Nephron (organoid): ENCODE data around the gene GPR153.

Source experiments
- H3K27ac Mint-ChIP-seq, 3 experiments: 2 replicates each; pipeline ENCODE4 v1.8.0; 2020; ENCODE audit warnings: mixed read lengths in 3 of 3, mild to moderate bottlenecking in 2 of 3, moderate library complexity in 1 of 3
- H3K27me3 Mint-ChIP-seq: 2 replicates; pipeline ENCODE4 v1.8.0; 2021; ENCODE audit warnings: low read depth, mild to moderate bottlenecking, moderate library complexity, mixed read lengths
- H3K36me3 Mint-ChIP-seq: 2 replicates; pipeline ENCODE4 v1.8.0; 2020; ENCODE audit warnings: low read depth, mixed read lengths
- H3K4me1 Mint-ChIP-seq: 2 replicates; pipeline ENCODE4 v1.8.0; 2020; ENCODE audit warnings: mixed read lengths
- H3K4me3 Mint-ChIP-seq, 3 experiments: 2 replicates each; pipeline ENCODE4 v1.8.0; 2020; ENCODE audit warnings: mild to moderate bottlenecking in 3 of 3, mixed read lengths in 3 of 3, moderate library complexity in 2 of 3
- H3K9me3 Mint-ChIP-seq: 2 replicates; pipeline ENCODE4 v1.8.0; 2020; ENCODE audit warnings: mixed read lengths
- CTCF ChIP-seq, 3 experiments: fragments of 200-600 bp; sonication (generic); IDR thresholded peaks; one replicate each; pipeline ENCODE4 v1.5.0; 2021; ENCODE audit warnings: antibody characterized with exemption in 3 of 3; ENCODE audit not compliant: unreplicated experiment in 3 of 3

Gene GPR153

GRCh38 chr1:6270401-6270800 is 9.5 kb upstream of the GPR153 start:
- H3K27me3 Mint-ChIP-seq = peaks cover 5% of the 10 kb centered on the region
- peak overlapping the region; percentile 47 to 67 (median 61) for H3K4me3 Mint-ChIP-seq
- peaks cover 82% of the 10 kb centered on the region for H3K4me1 Mint-ChIP-seq
- no peaks in the 10 kb centered on the region for H3K9me3 Mint-ChIP-seq
- peak overlapping the region; percentile 92 to 95 (median 93) for H3K27ac Mint-ChIP-seq
- no peaks in the 10 kb centered on the region for H3K36me3 Mint-ChIP-seq
- TF ChIP-seq CTCF (IDR thresholded peaks at IDR 0.05; ENCODE audit: unreplicated experiment in 3 of 3) = no peak

- no peak for TF ChIP-seq CTCF (IDR thresholded peaks at IDR 0.05; ENCODE audit: unreplicated experiment in 3 of 3)
- Mint-ChIP-seq H3K9me3 (no peaks in the 10 kb centered on the region), H3K27ac (peak overlapping the region; percentile 92 to 95 (median 93)), H3K27me3 (peaks cover 5% of the 10 kb centered on the region), H3K4me1 (peaks cover 88% of the 10 kb centered on the region), H3K4me3 (peak overlapping the region; percentile 47 to 67 (median 61)), H3K36me3 (no peaks in the 10 kb centered on the region)
These were observed 9.0 kb upstream of the GPR153 start for GRCh38 chr1:6269720-6270400.

- Mint-ChIP-seq H3K4me3 (peak overlapping the region in 2 of 3 experiments; percentile 38 to 41), H3K9me3 (no peaks in the 10 kb centered on the region)
These were observed 8.4 kb upstream of the GPR153 start for GRCh38 chr1:6269296-6269695.

GRCh38 chr1:6268415-6268814 is 7.5 kb upstream of the GPR153 start:
- Mint-ChIP-seq H3K27ac (peak overlapping the region; percentile 86 to 93 (median 92)), H3K4me1 (peaks cover 97% of the 10 kb centered on the region), H3K36me3 (no peaks in the 10 kb centered on the region), H3K4me3 (peak overlapping the region in 2 of 3 experiments; percentile 42 to 60), H3K27me3 (peaks cover 5% of the 10 kb centered on the region), H3K9me3 (no peaks in the 10 kb centered on the region)
- TF ChIP-seq CTCF (IDR thresholded peaks at IDR 0.05; ENCODE audit: unreplicated experiment in 3 of 3) = peak; percentile 20 to 40 (median 22)

More at GRCh38 chr1:6269296-6269695, 8.4 kb upstream of the GPR153 start:
- Mint-ChIP-seq H3K4me1 (peaks cover 91% of the 10 kb centered on the region), H3K27ac (peak overlapping the region; percentile 92 to 95 (median 93)), H3K36me3 (no peaks in the 10 kb centered on the region), H3K27me3 (peaks cover 5% of the 10 kb centered on the region)
- no peak for TF ChIP-seq CTCF (IDR thresholded peaks at IDR 0.05; ENCODE audit: unreplicated experiment in 3 of 3)

- Mint-ChIP-seq H3K27ac (peak overlapping the region; percentile 86 to 93 (median 92)), H3K36me3 (no peaks in the 10 kb centered on the region), H3K9me3 (no peaks in the 10 kb centered on the region), H3K4me1 (peaks cover 97% of the 10 kb centered on the region), H3K27me3 (peaks cover 5% of the 10 kb centered on the region), H3K4me3 (peak overlapping the region; percentile 15 to 60 (median 42))
- no peak for TF ChIP-seq CTCF (IDR thresholded peaks at IDR 0.05; ENCODE audit: unreplicated experiment in 3 of 3)
These were observed 6.9 kb upstream of the GPR153 start for GRCh38 chr1:6267686-6268322.
